CD4-positive, alpha-beta memory T cell (primary cell): ENCODE measurements around the gene HPS6. TPM values are rescaled to one million over a fixed set of nuclear protein-coding genes. Genes with fewer than 3 reads are reported as not detected.

Experiments used
- CTCF ChIA-PET: fragments of 350-600 bp; sonication (Branson Sonifier 250); formaldehyde crosslinking; loops from one replicate; lab custom pipeline; 2021; ENCODE audit warnings: inconsistent platforms; ENCODE audit not compliant: partially characterized antibody; lab: Charles Lee
- POLR2A ChIA-PET: fragments of 350-600 bp; sonication (Branson Sonifier 250); formaldehyde crosslinking; loops from one replicate; lab custom pipeline; 2021; ENCODE audit not compliant: partially characterized antibody; lab: Charles Lee
- DNase-seq, 5 donors: peaks; one replicate each; pipeline versions ENCODE4 v3.0.0 to v3.0.0-alpha.2; 2020 to 2022; ENCODE audit warnings: mixed read lengths in 1 of 5
- H3K27ac ChIP-seq: one replicate; pipeline ENCODE4 v1.7.0; 2013; ENCODE audit warnings: low read depth, low read length
- H3K27me3 ChIP-seq: 2 replicates; pipeline ENCODE4 v1.7.0; 2013; ENCODE audit warnings: mild to moderate bottlenecking, low read length, moderate library complexity; ENCODE audit not compliant: insufficient read depth
- H3K36me3 ChIP-seq: 2 replicates; pipeline ENCODE4 v1.7.0; 2013; ENCODE audit warnings: mild to moderate bottlenecking, low read length, moderate library complexity; ENCODE audit not compliant: insufficient read depth
- H3K4me1 ChIP-seq: 2 replicates; pipeline ENCODE4 v1.7.0; 2013; ENCODE audit warnings: mild to moderate bottlenecking, low read length, moderate library complexity; ENCODE audit not compliant: insufficient read depth
- H3K4me3 ChIP-seq, 2 donors: one replicate each; pipeline ENCODE4 v1.7.0; 2013; ENCODE audit warnings: low read length in 2 of 2, mild to moderate bottlenecking in 1 of 2
- H3K9me3 ChIP-seq, 2 donors: one replicate each; pipeline ENCODE4 v1.7.0; 2013; ENCODE audit warnings: low read length in 2 of 2, control low read depth in 1 of 2; ENCODE audit not compliant: control insufficient read depth in 1 of 2
- H3K27ac Mint-ChIP-seq, 7 donors: one replicate each; pipeline ENCODE4 v1.8.0; 2020 to 2021; ENCODE audit warnings: mixed read lengths in 7 of 7, mild to moderate bottlenecking in 6 of 7, inconsistent platforms in 3 of 7, moderate library complexity in 3 of 7
- H3K27me3 Mint-ChIP-seq, 2 donors: one replicate each; pipeline ENCODE4 v1.8.0; 2020 to 2021; ENCODE audit warnings: mixed read lengths in 2 of 2
- H3K36me3 Mint-ChIP-seq, 2 donors: one replicate each; pipeline ENCODE4 v1.8.0; 2020 to 2021; ENCODE audit warnings: mixed read lengths in 2 of 2, inconsistent platforms in 1 of 2, mild to moderate bottlenecking in 1 of 2
- H3K4me1 Mint-ChIP-seq, 4 donors: one replicate each; pipeline ENCODE4 v1.8.0; 2020 to 2021; ENCODE audit warnings: mixed read lengths in 4 of 4, mild to moderate bottlenecking in 1 of 4
- H3K4me3 Mint-ChIP-seq, 8 donors: one replicate each; pipeline ENCODE4 v1.8.0; 2020 to 2021; ENCODE audit warnings: mixed read lengths in 8 of 8, mild to moderate bottlenecking in 7 of 8, moderate library complexity in 6 of 8, inconsistent platforms in 3 of 8
- H3K9me3 Mint-ChIP-seq, 8 donors: one replicate each; pipeline ENCODE4 v1.8.0; 2020 to 2021; ENCODE audit warnings: mixed read lengths in 8 of 8, mild to moderate bottlenecking in 5 of 8, inconsistent platforms in 3 of 8, moderate library complexity in 1 of 8
- intact Hi-C: fragments of 100-400 bp; cut with micrococcal nuclease; formaldehyde crosslinking; loops from one replicate; pipeline ENCODE4 v1.15.1; 2023
- polyA plus RNA-seq, 2 donors: library from polyadenylated mRNA; unstranded; fragments of 300-500 nt; fragmentation: Illumina TruSeq; gene quantifications; one replicate each; pipeline ENCODE4 v1.2.3, GENCODE V29; 2021
- total RNA-seq, 2 experiments: library from RNA; stranded (reverse); gene quantifications; one replicate each; pipeline ENCODE4 v1.2.3, GENCODE V29; 2021

HPS6 gene
- total and polyA plus RNA-seq, 4 experiments from 2014 or later: 25.1 to 27.9 (median 27.1) TPM

DNA sequence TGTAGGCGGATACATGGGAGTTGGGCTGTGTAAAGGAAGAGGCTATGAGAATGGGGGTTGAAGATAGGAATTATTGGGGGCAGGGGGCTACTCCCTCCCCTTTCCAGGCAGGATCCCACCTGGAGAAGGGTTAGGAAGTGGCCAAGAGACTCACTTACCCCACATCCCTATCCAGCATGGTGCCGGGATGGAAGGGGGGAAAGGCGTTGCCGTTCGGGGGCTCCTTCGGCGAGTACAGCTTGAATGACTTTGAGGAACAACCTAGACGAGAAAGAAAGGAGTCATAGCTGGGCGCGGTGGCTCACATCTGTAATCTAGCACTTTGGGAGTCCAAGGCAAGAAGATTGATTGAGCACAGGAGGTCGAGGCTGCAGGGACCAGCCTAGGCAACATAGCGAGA, 46.1 kb downstream of the HPS6 start:
- intact Hi-C loops: no loop called here
- Histone ChIP-seq H3K9me3 (no peaks in the 10 kb centered on the region), H3K27ac (peak overlapping the region; percentile 11), H3K36me3 (peaks cover 38% of the 10 kb centered on the region), H3K4me3 (no peak overlapping the region), H3K4me1 (peaks cover 39% of the 10 kb centered on the region), H3K27me3 (no peaks in the 10 kb centered on the region)
- no peak for DNase-seq
- ChIA-PET POLR2A (interaction anchor here (1.3 kb wide), 1 partner anchor 11 kb away, joined by 3 read pairs; no protein-coding TSS in a partner anchor), CTCF (interaction anchor here (4.4 to 5.2 kb wide), 2 partner anchors 10 to 39 kb away, joined by 16 to 24 read pairs; no protein-coding TSS in a partner anchor)
- peak overlapping the region in 1 of 7 donors; percentile 53 for H3K27ac Mint-ChIP-seq
- H3K27me3 Mint-ChIP-seq: no peaks in the 10 kb centered on the region
- H3K9me3 Mint-ChIP-seq: no peaks in the 10 kb centered on the region
- peaks cover 20 to 44% (median 34%) of the 10 kb centered on the region in 4 donors for H3K4me1 Mint-ChIP-seq
- H3K4me3 Mint-ChIP-seq: no peak overlapping the region
- peaks cover 33 to 57% of the 10 kb centered on the region in 2 donors for H3K36me3 Mint-ChIP-seq

DNA sequence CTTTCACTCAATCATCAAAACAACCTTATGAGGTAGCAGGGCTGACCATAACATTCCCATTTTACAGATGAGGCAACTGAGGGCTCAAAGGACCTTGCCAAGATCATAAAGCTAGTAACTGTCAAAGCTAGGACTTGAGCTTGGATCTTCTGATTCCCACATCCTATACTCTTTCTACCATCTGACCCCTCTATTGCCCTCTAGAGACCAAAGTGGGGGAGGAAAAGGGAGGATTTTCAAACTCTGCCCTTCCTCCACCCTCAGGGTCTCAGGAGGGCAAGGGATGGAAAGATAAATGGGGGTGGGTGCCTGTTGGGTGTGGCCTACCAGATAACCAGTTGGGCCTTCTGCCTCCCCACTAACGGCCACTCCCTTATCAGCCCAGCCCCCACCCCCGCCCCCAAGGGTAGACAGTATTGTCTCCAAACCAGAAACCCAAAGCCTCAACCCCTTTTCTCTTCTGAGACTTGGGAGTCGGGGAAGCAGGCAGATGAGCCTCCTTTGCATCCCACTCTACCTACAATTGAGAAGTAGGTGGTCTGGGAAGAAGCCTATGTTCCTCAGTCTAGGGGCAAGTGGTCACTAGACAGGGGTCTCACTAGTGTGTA, 47.2 kb downstream of the HPS6 start:
- peaks cover 30 to 53% of the 10 kb centered on the region in 2 donors for H3K36me3 Mint-ChIP-seq
- H3K27ac ChIP-seq: peak overlapping the region; percentile 41

GRCh38 chr10:102113261-102113955, 48.3 kb downstream of the HPS6 start:
- Histone ChIP-seq H3K27ac (peak overlapping the region; percentile 41), H3K36me3 (peaks cover 30% of the 10 kb centered on the region), H3K9me3 (no peaks in the 10 kb centered on the region), H3K4me1 (peaks cover 60% of the 10 kb centered on the region), H3K27me3 (no peaks in the 10 kb centered on the region), H3K4me3 (peak overlapping the region; percentile 62 to 77)
- peak overlapping the region; percentile 79 to 94 (median 85) for H3K4me3 Mint-ChIP-seq
- peaks cover 30 to 46% of the 10 kb centered on the region in 2 donors for H3K36me3 Mint-ChIP-seq
- intact Hi-C loops: no loop called here
- ChIA-PET CTCF (interaction anchor here (0.7 to 5.2 kb wide), 8 partner anchors 8 to 277 kb away, joined by 3 to 24 read pairs (median 4); no protein-coding TSS in a partner anchor), POLR2A (interaction anchor here (0.6 to 2.6 kb wide), 9 partner anchors 8 to 510 kb away, joined by 3 to 12 read pairs (median 4); partner anchors contain the start of genes NOLC1, OGA and PPRC1)
- no peak for DNase-seq
- H3K9me3 Mint-ChIP-seq: no peaks in the 10 kb centered on the region
- peak overlapping the region; percentile 73 to 95 (median 84) for H3K27ac Mint-ChIP-seq
- H3K4me1 Mint-ChIP-seq: peaks cover 35 to 64% (median 52%) of the 10 kb centered on the region in 4 donors
- no peaks in the 10 kb centered on the region for H3K27me3 Mint-ChIP-seq

More for the DNA sequence above, 47.2 kb downstream of the HPS6 start:
- Mint-ChIP-seq H3K9me3 (no peaks in the 10 kb centered on the region), H3K27me3 (no peaks in the 10 kb centered on the region), H3K4me1 (peaks cover 25 to 53% (median 42%) of the 10 kb centered on the region in 4 donors), H3K27ac (peak overlapping the region in 6 of 7 donors; percentile 12 to 95 (median 52)), H3K4me3 (peak overlapping the region in 3 of 8 donors; percentile 15 to 30 (median 25))
- Histone ChIP-seq H3K9me3 (no peaks in the 10 kb centered on the region), H3K4me1 (peaks cover 49% of the 10 kb centered on the region), H3K4me3 (no peak overlapping the region), H3K36me3 (peaks cover 38% of the 10 kb centered on the region), H3K27me3 (no peaks in the 10 kb centered on the region)
- ChIA-PET POLR2A (interaction anchor here (1.3 to 2.6 kb wide), 3 partner anchors 9 to 40 kb away, joined by 3 to 12 read pairs (median 7); partner anchors contain the start of gene NOLC1), CTCF (interaction anchor here (0.8 to 5.2 kb wide), 4 partner anchors 11 to 240 kb away, joined by 3 to 24 read pairs (median 10); no protein-coding TSS in a partner anchor)
- intact Hi-C loops: no loop called here
- DNase-seq: no peak

GRCh38 chr10:102113956-102114857, 49.1 kb downstream of the HPS6 start:
- no peaks in the 10 kb centered on the region for H3K9me3 ChIP-seq
- peaks cover 26 to 38% of the 10 kb centered on the region in 2 donors for H3K36me3 Mint-ChIP-seq
- peak overlapping the region; percentile 77 to 96 (median 96) for H3K27ac Mint-ChIP-seq
- ChIA-PET POLR2A (interaction anchor here (0.6 to 2.6 kb wide), 16 partner anchors 9 to 296 kb away, joined by 3 to 12 read pairs (median 4); partner anchors contain the start of genes ARMH3, HPS6, NOLC1 and OGA), CTCF (interaction anchor here (1.1 to 5.2 kb wide), 9 partner anchors 8 to 277 kb away, joined by 3 to 24 read pairs (median 6); no protein-coding TSS in a partner anchor)
- H3K9me3 Mint-ChIP-seq: no peaks in the 10 kb centered on the region
- DNase-seq: peak in 1 of 5 donors; percentile 47
- peak overlapping the region; percentile 62 to 77 for H3K4me3 ChIP-seq
- no peaks in the 10 kb centered on the region for H3K27me3 Mint-ChIP-seq
- peaks cover 22% of the 10 kb centered on the region for H3K36me3 ChIP-seq
- peak overlapping the region; percentile 41 for H3K27ac ChIP-seq
- intact Hi-C loops: loop anchor here (2.0 kb wide), 1 partner anchor 57 kb away; the partner anchor contains the start of gene ARMH3
- H3K4me3 Mint-ChIP-seq: peak overlapping the region; percentile 85 to 97 (median 93)
- H3K4me1 Mint-ChIP-seq: peaks cover 42 to 72% (median 58%) of the 10 kb centered on the region in 4 donors
- peaks cover 67% of the 10 kb centered on the region for H3K4me1 ChIP-seq
- no peaks in the 10 kb centered on the region for H3K27me3 ChIP-seq

DNA sequence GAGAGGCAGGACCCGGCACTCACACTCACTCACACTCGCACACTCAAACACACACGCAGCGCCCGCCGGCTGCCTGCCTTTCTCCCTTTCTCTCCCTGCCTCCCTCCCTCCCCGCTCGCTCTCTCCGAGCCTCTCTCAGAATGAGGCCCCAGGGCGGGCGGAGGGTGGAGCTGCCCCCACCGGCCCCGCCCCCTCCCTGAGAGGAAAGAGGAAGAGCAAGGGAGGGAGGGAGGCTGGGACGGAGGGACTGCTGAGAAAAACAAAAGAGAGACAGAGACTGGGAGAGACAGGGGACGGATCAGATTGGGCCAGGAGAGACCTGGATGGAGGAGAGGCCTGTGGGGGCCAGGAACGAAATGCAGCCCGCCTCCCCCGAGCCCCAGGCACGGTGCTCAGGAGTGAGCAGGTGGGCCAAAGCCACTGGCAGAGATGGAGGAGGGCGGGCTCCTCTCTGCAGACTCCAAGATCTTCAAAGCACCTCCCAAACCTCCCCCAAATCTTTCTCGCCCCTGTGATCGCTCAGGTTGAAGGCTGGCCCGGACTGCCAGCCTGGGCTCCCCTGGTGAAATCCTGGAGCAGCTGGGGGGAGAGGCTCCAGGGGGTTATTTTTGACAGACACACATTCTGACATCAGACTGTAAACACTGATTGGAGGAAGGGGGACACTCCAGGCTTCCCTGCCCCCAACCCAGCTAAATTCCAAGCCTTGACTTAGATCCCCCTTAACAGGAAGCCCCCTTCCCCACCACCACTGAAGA, 49.9 kb downstream of the HPS6 start:
- intact Hi-C loops: loop anchor here (1.0 to 5.0 kb wide), 4 partner anchors 37 to 273 kb away; partner anchors contain the start of genes ARMH3, HPS6, KCNIP2 and NOLC1
- CTCF ChIA-PET: interaction anchor here (1.3 to 5.2 kb wide), 4 partner anchors 13 to 274 kb away, joined by 8 to 24 read pairs (median 9); no protein-coding TSS in a partner anchor

More for the DNA sequence above, 49.9 kb downstream of the HPS6 start:
- Mint-ChIP-seq H3K27ac (peak overlapping the region; percentile 89 to 97 (median 96)), H3K4me1 (peaks cover 44 to 77% (median 61%) of the 10 kb centered on the region in 4 donors), H3K36me3 (peaks cover 18 to 33% of the 10 kb centered on the region in 2 donors), H3K4me3 (peak overlapping the region; percentile 85 to 97 (median 93)), H3K27me3 (no peaks in the 10 kb centered on the region), H3K9me3 (no peaks in the 10 kb centered on the region)
- H3K4me3 ChIP-seq: peak overlapping the region; percentile 50 to 54
- H3K36me3 ChIP-seq: peaks cover 13% of the 10 kb centered on the region
- H3K27ac ChIP-seq: peak overlapping the region; percentile 90
- no peaks in the 10 kb centered on the region for H3K27me3 ChIP-seq
- peaks cover 67% of the 10 kb centered on the region for H3K4me1 ChIP-seq
- peak; percentile 69 to 86 (median 73) for DNase-seq
- POLR2A ChIA-PET: interaction anchor here (0.7 to 2.6 kb wide), 16 partner anchors 8 to 527 kb away, joined by 3 to 10 read pairs (median 3); partner anchors contain the start of genes ARMH3, HPS6, OGA and PPRC1
- H3K9me3 ChIP-seq: no peaks in the 10 kb centered on the region
